Measurements from ENCODE around the gene CIDEB.

DNA sequence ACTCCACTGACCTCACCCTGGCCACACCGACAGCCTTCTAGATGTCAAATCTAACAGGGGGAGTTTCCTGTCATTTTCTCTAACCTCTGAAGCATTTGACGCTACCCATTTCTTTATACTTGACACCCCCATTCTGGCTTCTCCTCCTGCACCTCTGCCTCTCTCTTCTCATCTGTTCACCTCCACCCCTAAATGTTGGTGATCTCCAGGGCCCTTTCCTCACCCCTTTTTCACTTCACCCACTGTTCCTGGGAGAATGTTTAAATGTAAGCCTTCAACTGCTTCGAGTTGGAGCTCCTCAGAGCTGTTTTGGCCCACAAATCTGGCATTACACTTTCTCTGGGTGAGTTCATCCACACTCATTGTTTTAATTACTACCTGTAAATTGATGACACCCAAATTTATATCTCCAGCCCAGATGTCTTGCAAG is 35.9 kb downstream of the CIDEB start:
- no peak for TF ChIP-seq HMBOX1 (IDR thresholded peaks at IDR 0.05)
- no peak for TF ChIP-seq EZH2 (IDR thresholded peaks at IDR 0.05; ENCODE audit: borderline replicate concordance, low read depth, low read length)
- no peak for TF ChIP-seq CTCF (IDR thresholded peaks at IDR 0.05 in 2 of 3, conservative IDR thresholded peaks at IDR 0.05 in 1 of 3; ENCODE audit: insufficient read depth in 2 of 3, low read depth in 1 of 3, low read length in 3 of 3)
- TF ChIP-seq BDP1 (IDR thresholded peaks at IDR 0.05; ENCODE audit: insufficient read depth, insufficient read length) = no peak
- no peak for TF ChIP-seq ZNF551 (CRISPR knock-in tag; IDR thresholded peaks at IDR 0.05)
- TF ChIP-seq, protein P1, sequence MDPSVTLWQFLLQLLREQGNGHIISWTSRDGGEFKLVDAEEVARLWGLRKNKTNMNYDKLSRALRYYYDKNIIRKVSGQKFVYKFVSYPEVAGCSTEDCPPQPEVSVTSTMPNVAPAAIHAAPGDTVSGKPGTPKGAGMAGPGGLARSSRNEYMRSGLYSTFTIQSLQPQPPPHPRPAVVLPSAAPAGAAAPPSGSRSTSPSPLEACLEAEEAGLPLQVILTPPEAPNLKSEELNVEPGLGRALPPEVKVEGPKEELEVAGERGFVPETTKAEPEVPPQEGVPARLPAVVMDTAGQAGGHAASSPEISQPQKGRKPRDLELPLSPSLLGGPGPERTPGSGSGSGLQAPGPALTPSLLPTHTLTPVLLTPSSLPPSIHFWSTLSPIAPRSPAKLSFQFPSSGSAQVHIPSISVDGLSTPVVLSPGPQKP (CRISPR knock-in tag; IDR thresholded peaks at IDR 0.05) = no peak
- TF ChIP-seq TBP (optimal IDR thresholded peaks at IDR 0.05; ENCODE audit: low read depth, low read length) = no peak

Measured in K562 (cell line).